ENCODE data around the gene RUFY3.

- TF ChIP-seq CTCF (conservative IDR thresholded peaks at IDR 0.05), result no peak
- no peak for TF ChIP-seq ZFX (IDR thresholded peaks at IDR 0.05)
These were observed 43.3 kb upstream of the RUFY3 start for GRCh38 chr4:70678383-70678999.
